Bone marrow (tissue), 2 donors: ENCODE results near the gene ZNF267.
"Not testable (repeated sequence)": the region's sequence is repeated elsewhere in the genome, so short reads cannot be mapped to it uniquely, and the experiment has no call there.

Experiments used
- DNase-seq, 2 donors: peaks; one replicate each; lab custom pipeline; 2025; lab: John Stamatoyannopoulos, UW

ZNF267 gene

DNA sequence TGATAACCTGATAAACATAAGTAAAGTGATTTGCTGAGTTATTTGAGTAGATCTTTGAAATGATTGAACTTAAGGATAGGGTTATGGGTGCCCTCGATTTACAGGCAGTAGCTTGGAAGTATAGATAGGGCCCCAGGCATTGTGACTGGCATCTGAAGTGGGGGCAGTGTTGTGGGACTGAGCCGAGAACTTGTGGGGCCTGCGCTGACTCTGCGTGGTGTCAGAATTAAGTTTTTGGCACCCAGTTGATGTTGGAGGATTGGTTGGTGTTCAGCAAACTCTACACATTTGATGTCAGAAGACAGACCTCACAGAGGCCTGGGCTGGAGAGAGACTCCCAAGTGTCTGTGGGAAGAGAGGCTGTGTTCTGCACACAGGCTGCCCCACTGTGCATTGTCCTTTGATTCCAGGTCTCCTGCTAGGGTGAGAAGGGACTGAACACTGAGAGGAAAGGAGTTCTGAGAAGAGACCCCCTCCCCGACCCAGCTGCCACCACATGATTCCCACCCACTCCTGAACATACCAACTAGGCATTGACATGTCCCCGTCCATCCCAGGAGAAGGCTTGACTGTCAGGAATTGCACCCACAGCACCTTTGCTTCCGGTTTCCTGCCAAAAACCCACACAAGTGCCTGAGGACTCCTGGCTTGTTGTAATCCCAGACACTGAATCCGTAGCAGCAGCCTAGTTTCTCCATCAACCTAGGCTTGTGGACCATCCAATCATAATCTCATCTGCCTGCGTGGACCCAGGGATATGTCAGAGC, 4.5 kb downstream of the ZNF267 start:
- DNase-seq: no peak

DNA sequence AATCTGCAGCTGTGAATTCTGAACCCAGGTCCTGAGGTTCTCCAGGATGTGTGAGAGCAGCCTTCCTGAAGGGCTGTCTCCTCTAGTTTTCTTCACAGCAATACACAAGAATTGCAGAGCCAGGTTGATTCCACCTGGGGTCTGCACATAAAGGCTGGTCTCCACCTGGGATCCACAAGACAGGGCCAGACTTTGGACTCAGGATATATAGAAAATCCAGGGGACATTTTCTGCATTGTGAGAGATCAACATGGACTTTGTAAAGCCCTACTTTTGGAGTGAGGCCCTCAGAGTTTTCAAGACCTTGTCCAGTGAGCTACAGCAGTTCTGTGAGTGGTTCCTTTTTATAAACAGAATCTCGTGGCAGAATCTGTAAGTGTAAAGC, 6.3 kb downstream of the ZNF267 start:
- no peak for DNase-seq

- peak in 1 of 2 donors; percentile 74 for DNase-seq
Measured at GRCh38 chr16:31880322-31880979, 6.8 kb downstream of the ZNF267 start.

- DNase-seq: no peak
Measured at GRCh38 chr16:31886227-31886626, 12.6 kb downstream of the ZNF267 start.

- no peak for DNase-seq
Measured at GRCh38 chr16:31888735-31889134, 15.1 kb downstream of the ZNF267 start.

DNA sequence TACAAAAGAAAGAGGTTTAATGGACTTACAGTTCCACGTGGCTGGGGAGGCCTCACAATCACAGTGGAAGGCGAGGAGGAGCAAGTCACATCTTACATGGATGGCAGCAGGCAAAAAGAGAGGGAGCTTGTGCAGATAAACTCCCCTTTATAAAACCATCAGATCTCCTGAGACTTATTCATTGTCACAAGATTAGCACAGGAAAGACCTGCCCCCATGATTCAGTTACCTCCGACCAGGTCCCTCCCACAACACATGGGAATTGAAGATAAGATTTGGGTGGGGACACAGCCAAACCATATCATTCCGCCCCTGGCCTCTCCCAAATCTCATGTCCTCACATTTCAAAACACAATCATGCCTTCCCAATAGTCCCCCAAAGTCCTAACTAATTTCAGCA, 18.5 kb downstream of the ZNF267 start:
- DNase-seq: not testable (repeated sequence)

GRCh38 chr16:31893824-31894223, 20.2 kb downstream of the ZNF267 start:
- no peak for DNase-seq

GRCh38 chr16:31897283-31897682, 23.7 kb downstream of the ZNF267 start:
- DNase-seq: no peak

GRCh38 chr16:31899505-31899904, 25.9 kb downstream of the ZNF267 start:
- no peak for DNase-seq

GRCh38 chr16:31904571-31904970, 31.0 kb downstream of the ZNF267 start:
- not testable (repeated sequence) for DNase-seq

DNA sequence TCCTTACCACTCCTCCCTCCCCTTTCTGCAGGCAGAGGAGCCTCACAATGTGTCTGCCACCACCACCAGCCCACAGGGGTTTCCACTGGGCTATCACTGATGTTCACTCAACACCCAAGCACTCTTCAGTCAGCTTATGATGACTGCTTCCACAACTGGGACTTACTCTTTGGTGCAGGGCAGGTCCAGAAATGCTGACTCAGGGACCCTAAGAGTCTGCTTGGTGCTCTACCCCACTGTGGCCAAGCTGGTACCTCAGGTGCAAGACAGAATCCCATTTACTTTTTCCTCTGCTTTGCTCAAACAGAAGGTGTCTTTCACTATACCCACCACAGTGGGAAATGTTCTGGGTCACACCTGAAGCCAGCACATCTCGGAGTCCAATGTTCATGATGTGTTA, 40.1 kb downstream of the ZNF267 start:
- no peak for DNase-seq

- DNase-seq: no peak
Measured at GRCh38 chr16:31916056-31916488, 42.5 kb downstream of the ZNF267 start.

DNA sequence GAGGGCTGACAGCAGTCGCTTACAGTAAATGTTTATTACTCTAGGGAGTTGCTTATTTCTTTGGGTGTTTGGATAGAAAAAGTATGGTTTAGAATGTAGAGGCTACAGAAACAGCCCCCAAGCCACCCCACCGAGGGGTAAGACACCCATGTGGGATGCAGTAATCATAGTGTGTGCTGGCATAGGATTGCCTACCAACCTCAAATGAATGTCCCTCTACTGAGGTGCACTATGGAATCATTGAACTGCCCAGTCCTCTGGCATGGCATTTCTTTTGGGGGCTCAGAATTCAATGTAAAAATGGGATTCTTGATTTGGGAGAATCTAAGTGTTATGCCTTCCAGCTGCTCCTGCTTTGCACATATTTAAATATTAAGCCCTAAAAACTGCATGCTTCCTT, 46.8 kb downstream of the ZNF267 start:
- no peak for DNase-seq

GRCh38 chr16:31951806-31952205, 78.2 kb downstream of the ZNF267 start:
- not testable (repeated sequence) for DNase-seq

- DNase-seq: not testable (repeated sequence)
Measured at GRCh38 chr16:31952206-31952605, 78.6 kb downstream of the ZNF267 start.

DNA sequence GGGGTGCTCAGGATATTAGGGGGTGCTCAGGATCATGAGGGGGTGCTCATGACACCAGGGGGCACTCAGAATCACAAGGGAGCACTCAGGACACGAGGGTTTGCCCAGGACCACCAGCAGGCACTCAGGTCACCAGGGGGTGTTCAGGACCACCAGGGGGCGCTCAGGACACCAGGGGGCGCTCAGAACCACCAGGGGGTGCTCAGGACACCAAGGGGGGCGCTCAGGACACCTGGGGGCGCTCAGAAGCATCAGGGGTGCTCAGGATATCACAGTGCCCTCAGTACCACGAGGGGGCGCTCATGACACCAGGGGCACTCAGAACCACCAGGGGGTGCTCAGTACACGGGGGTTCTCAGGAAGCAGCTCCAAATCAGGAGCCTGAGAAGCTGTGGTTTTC, 82.6 kb downstream of the ZNF267 start:
- not testable (repeated sequence) for DNase-seq

DNA sequence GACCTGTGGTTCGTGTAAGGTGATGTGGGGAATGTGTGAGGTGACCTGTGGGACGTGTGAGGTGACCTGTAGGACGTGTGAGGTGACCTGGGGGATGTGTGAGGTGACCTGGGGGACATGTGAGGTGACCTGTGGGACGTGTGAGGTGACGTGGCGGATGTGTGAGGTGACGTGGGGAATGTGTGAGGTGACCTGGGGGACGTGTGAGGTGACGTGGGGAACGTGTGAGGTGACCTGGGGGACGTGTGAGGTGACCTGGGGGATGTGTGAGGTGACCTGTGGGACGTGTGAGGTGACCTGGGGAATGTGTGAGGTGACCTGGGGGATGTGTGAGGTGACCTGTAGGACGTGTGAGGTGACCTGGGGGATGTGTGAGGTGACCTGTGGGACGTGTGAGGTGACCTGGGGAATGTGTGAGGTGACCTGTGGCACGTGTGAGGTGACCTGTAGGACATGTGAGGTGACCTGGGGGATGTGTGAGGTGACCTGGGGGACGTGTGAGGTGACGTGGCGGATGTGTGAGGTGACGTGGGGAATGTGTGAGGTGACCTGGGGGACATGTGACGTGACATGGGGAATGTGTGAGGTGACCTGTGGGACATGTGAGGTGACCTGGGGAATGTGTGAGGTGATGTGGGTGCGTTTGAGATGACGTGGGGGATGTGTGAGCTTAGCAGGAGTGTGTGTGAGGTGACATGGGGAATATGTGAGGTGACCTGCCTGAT, 86.7 kb downstream of the ZNF267 start:
- DNase-seq: not testable (repeated sequence)
